PC-3 (cell line): ENCODE results near the gene NDUFB3. TPM values are rescaled to one million over a fixed set of nuclear protein-coding genes. Genes with fewer than 3 reads are reported as not detected.
"Not testable (repeated sequence)": the region's sequence is repeated elsewhere in the genome, so short reads cannot be mapped to it uniquely, and the experiment has no call there.

Source experiments
- ATAC-seq: fragments of 200-7000 bp; cut with Tn5 transposase; 2 replicates; pipeline ENCODE4 v1.9.1; 2020; ENCODE audit warnings: mild to moderate bottlenecking, moderate library complexity
- BruUV-seq: library from RNA; stranded (reverse); fragments of 400-500 nt; replicated peaks from 2 replicates; lab custom pipeline; 2021; lab: Mats Ljungman, UMichigan
- CTCF ChIA-PET: fragments of 300-600 bp; sonication (Branson Sonifier 250); formaldehyde crosslinking; loops from one replicate; lab custom pipeline; 2022; ENCODE audit warnings: antibody characterized with exemption; lab: Charles Lee
- POLR2A ChIA-PET: fragments of 300-600 bp; sonication (Branson Sonifier 250); formaldehyde crosslinking; loops from one replicate; lab custom pipeline; 2022; ENCODE audit warnings: antibody characterized with exemption; ENCODE audit not compliant: unreplicated experiment; lab: Charles Lee
- DNase-seq: peaks from one replicate; pipeline ENCODE4 v3.0.0-alpha.2; 2015
- H2AFZ ChIP-seq: fragments of 300-600 bp; sonication (generic); 2 replicates; pipeline ENCODE4 v1.6.0; 2016; ENCODE audit warnings: antibody characterized with exemption, low read length
- H3F3A ChIP-seq: fragments of 300-600 bp; sonication (generic); one replicate; pipeline ENCODE4 v1.6.0; 2017; ENCODE audit warnings: antibody characterized with exemption, low read length, control low read depth, mild to moderate bottlenecking; ENCODE audit not compliant: unreplicated experiment
- H3K27ac ChIP-seq: fragments of 300-600 bp; sonication (generic); 2 replicates; pipeline ENCODE4 v1.5.1; 2016; ENCODE audit warnings: mild to moderate bottlenecking, low read length
- H3K27me3 ChIP-seq: fragments of 300-600 bp; sonication (generic); 2 replicates; pipeline ENCODE4 v1.6.1; 2016; ENCODE audit warnings: low read length, mixed read lengths
- H3K36me3 ChIP-seq: fragments of 300-600 bp; sonication (generic); 2 replicates; pipeline ENCODE4 v1.6.1; 2016; ENCODE audit warnings: low read depth, mixed run types, low read length, mixed read lengths
- H3K4me1 ChIP-seq: fragments of 300-600 bp; sonication (generic); 2 replicates; pipeline ENCODE4 v1.5.1; 2016; ENCODE audit warnings: low read length; ENCODE audit not compliant: insufficient read depth
- H3K4me2 ChIP-seq: fragments of 300-600 bp; sonication (generic); 2 replicates; pipeline ENCODE4 v1.6.0; 2016; ENCODE audit warnings: low read length
- H3K4me3 ChIP-seq: fragments of 300-600 bp; sonication (generic); 2 replicates; pipeline ENCODE4 v1.5.1; 2016; ENCODE audit warnings: mild to moderate bottlenecking, low read length, mixed read lengths
- H3K79me2 ChIP-seq: fragments of 300-600 bp; sonication (generic); 2 replicates; pipeline ENCODE4 v1.6.1; 2017; ENCODE audit warnings: low read length, mixed read lengths
- H3K9ac ChIP-seq: fragments of 300-600 bp; sonication (generic); 2 replicates; pipeline ENCODE4 v1.6.0; 2016; ENCODE audit warnings: mild to moderate bottlenecking, low read length
- H3K9me2 ChIP-seq: fragments of 300-600 bp; sonication (generic); replicated peaks from 2 replicates; pipeline ENCODE4 v1.6.1; 2016; ENCODE audit warnings: mixed run types, low read length, mixed read lengths
- H3K9me3 ChIP-seq: fragments of 300-600 bp; sonication (generic); 2 replicates; pipeline ENCODE4 v1.6.1; 2016; ENCODE audit warnings: low read length, mixed read lengths
- H4K20me1 ChIP-seq: fragments of 300-600 bp; sonication (generic); 2 replicates; pipeline ENCODE4 v1.6.1; 2016; ENCODE audit warnings: low read length, mixed read lengths
- EZH2 ChIP-seq: fragments of 300-600 bp; sonication (generic); IDR thresholded peaks from one replicate; pipeline ENCODE4 v1.6.1; 2017; ENCODE audit warnings: antibody characterized with exemption, mild to moderate bottlenecking, low read length; ENCODE audit not compliant: unreplicated experiment
- EZH2phosphoT487 ChIP-seq: fragments of 300-600 bp; sonication (generic); IDR thresholded peaks from 2 replicates; pipeline ENCODE4 v1.6.1; 2018; ENCODE audit warnings: mild to moderate bottlenecking, antibody characterized with exemption, low read length, borderline replicate concordance
- intact Hi-C: fragments of 100-400 bp; cut with micrococcal nuclease; formaldehyde crosslinking; loops from 2 replicates; pipeline ENCODE4 v1.9.0; 2023
- total RNA-seq: library from RNA; depleted of rRNA; stranded (reverse); fragments of >200 nt; gene quantifications from 2 replicates; pipeline ENCODE4 v1.2.3, GENCODE V29; 2014
- TF ChIP-seq, protein P1 (sequence below): fragments of 300-600 bp; sonication (generic); conservative IDR thresholded peaks from 2 replicates; pipeline ENCODE4 v1.5.1; 2017; ENCODE audit warnings: antibody characterized with exemption, low read depth, mild to moderate bottlenecking, low read length

The NDUFB3 gene
- total RNA-seq, 1 experiment from 2014 or later = 176 TPM

DNA sequence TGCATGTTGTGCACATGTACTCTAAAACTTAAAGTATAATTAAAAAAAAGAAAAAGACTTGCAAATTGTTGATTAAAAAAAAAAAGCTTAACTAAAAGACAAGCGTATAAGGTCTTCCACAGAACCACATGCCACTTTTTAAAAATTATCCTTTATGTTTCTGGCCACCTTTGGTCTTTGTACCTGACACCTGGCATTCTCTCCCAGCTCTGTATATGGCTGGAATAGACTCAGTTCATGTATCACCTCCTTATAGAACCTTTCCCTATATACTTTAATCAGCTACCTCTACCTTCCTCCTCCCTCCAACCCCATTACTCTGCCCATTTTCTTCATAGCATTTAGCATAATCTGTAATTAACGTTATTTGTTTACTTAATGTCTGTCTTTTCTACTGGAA, 32.9 kb upstream of the NDUFB3 start:
- POLR2A ChIA-PET = no interaction called here

DNA sequence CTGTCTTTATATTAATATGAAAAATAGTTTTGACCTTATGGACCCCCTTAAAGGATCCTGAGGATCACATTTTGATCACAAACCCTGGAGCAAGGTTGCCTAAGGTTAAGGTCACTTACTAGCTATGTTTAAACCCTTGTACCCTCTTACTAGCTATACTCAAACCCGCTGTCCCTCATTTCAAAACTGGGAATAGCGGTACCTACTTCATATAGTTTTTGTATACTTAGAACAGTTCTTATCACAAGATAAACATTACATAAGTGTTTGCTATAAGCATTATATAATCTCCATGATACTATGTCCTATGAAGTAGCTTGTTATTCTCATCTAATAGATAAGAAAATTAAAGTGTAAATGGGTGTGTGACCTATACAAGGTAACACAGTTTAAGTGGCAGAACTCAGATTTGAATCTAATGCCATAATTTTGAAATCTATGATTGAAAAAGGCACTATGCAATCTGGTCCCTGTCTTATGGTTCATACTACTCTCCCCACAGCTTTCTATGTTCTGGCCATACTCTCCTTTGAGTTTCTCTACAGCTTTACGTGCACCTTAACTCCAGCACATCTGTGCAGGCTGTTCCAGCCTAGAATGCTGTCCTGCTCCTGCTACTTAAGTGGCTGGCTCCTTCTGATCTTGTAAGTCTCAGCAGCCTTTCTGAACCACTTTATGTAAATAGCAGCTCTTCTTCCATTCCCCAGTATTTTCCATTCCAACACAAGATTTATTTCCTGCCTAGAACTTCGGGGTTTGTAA, 30.8 kb upstream of the NDUFB3 start:
- no peak for ATAC-seq
- no peaks in the 10 kb centered on the region for H3K9me2 ChIP-seq
- H3K79me2 ChIP-seq = peaks cover 12% of the 10 kb centered on the region
- H3K27ac ChIP-seq = no peak overlapping the region
- no peaks in the 10 kb centered on the region for H3F3A ChIP-seq
- no peak overlapping the region for H3K9ac ChIP-seq
- H4K20me1 ChIP-seq = no peaks in the 10 kb centered on the region
- intact Hi-C loops = no loop called here
- no peaks in the 10 kb centered on the region for H3K27me3 ChIP-seq
- CTCF ChIA-PET = no interaction called here
- H3K4me2 ChIP-seq = no peak overlapping the region
- POLR2A ChIA-PET = no interaction called here
- 0 out of 2 replicates have a peak, but pooled peaks cover 3% of the 10 kb centered on the region for H3K36me3 ChIP-seq
- no peak for TF ChIP-seq EZH2
- TF ChIP-seq, protein P1, sequence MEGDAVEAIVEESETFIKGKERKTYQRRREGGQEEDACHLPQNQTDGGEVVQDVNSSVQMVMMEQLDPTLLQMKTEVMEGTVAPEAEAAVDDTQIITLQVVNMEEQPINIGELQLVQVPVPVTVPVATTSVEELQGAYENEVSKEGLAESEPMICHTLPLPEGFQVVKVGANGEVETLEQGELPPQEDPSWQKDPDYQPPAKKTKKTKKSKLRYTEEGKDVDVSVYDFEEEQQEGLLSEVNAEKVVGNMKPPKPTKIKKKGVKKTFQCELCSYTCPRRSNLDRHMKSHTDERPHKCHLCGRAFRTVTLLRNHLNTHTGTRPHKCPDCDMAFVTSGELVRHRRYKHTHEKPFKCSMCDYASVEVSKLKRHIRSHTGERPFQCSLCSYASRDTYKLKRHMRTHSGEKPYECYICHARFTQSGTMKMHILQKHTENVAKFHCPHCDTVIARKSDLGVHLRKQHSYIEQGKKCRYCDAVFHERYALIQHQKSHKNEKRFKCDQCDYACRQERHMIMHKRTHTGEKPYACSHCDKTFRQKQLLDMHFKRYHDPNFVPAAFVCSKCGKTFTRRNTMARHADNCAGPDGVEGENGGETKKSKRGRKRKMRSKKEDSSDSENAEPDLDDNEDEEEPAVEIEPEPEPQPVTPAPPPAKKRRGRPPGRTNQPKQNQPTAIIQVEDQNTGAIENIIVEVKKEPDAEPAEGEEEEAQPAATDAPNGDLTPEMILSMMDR = no peak
- TF ChIP-seq EZH2phosphoT487 = no peak
- DNase-seq = no peak
- no peak overlapping the region for H3K4me3 ChIP-seq
- no peaks in the 10 kb centered on the region for H3K4me1 ChIP-seq
- H3K9me3 ChIP-seq = no peaks in the 10 kb centered on the region
- no TSS peak for BruUV-seq
- no peak overlapping the region for H2AFZ ChIP-seq

More for the DNA sequence above, 32.9 kb upstream of the NDUFB3 start:
- Histone ChIP-seq H3K4me2 (no peak overlapping the region), H3K4me3 (no peak overlapping the region), H3F3A (no peaks in the 10 kb centered on the region), H3K27me3 (no peaks in the 10 kb centered on the region), H3K4me1 (no peaks in the 10 kb centered on the region), H3K9me2 (no peaks in the 10 kb centered on the region), H3K27ac (no peak overlapping the region), H3K9me3 (no peaks in the 10 kb centered on the region), H3K36me3 (0 out of 2 replicates have a peak, but pooled peaks cover 3% of the 10 kb centered on the region), H4K20me1 (no peaks in the 10 kb centered on the region), H3K9ac (no peak overlapping the region), H3K79me2 (peaks cover 4% of the 10 kb centered on the region), H2AFZ (no peak overlapping the region)
- DNase-seq = no peak
- intact Hi-C loops = no loop called here
- no peak for ATAC-seq
- TF ChIP-seq EZH2 (no peak), EZH2phosphoT487 (no peak)
- TF ChIP-seq, protein P1 = no peak
- BruUV-seq = no TSS peak
- CTCF ChIA-PET = no interaction called here

DNA sequence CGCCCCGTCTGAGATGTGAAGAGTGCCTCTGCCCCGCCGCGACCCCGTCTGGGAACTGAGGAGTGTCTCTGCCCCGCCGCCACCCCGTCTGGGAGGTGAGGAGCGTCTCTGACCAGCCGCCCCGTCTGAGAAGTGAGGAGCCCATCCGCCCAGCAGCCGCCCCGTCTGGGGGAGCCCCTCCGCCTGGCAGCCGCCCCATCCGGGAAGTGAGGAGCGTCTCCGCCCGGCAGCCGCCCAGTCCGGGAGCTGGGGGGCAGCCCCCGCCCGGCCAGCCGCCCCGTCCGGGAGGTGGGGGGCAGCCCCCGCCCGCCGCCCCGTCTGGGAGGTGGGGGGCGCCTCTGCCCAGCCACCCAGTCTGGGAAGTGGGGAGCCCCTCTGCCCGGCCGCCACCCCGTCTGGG, 29.4 kb upstream of the NDUFB3 start:
- H3F3A ChIP-seq, CTCF ChIA-PET, H2AFZ ChIP-seq, intact Hi-C loops, H3K27ac ChIP-seq, H4K20me1 ChIP-seq, H3K36me3 ChIP-seq, DNase-seq, H3K4me3 ChIP-seq, H3K9me2 ChIP-seq, H3K9me3 ChIP-seq, H3K9ac ChIP-seq, H3K4me2 ChIP-seq, H3K4me1 ChIP-seq, BruUV-seq, POLR2A ChIA-PET, H3K27me3 ChIP-seq, ATAC-seq: not testable (repeated sequence)
- H3K79me2 ChIP-seq = peaks cover 26% of the 10 kb centered on the region

DNA sequence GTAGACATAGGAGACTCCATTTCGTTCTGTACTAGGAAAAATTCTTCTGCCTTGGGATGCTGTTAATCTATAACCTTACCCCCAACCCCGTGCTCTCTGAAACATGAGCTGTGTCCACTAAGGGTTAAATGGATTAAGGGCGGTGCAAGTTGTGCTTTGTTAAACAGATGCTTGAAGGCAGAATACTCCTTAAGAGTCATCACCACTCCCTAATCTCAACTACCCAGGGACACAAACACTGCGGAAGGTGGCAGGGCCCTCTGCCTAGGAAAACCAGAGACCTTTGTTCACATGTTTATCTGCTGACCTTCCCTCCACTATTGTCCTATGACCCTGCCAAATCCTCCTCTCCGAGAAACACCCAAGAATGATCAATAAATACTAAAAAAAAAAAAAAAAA, 28.8 kb upstream of the NDUFB3 start:
- H3F3A ChIP-seq, H3K4me3 ChIP-seq, H4K20me1 ChIP-seq, H2AFZ ChIP-seq, H3K27ac ChIP-seq, BruUV-seq, ATAC-seq, H3K4me1 ChIP-seq, H3K9me3 ChIP-seq, H3K9ac ChIP-seq, intact Hi-C loops, DNase-seq, CTCF ChIA-PET, H3K9me2 ChIP-seq, H3K36me3 ChIP-seq, POLR2A ChIA-PET, H3K27me3 ChIP-seq, H3K4me2 ChIP-seq: not testable (repeated sequence)
- H3K79me2 ChIP-seq = peaks cover 32% of the 10 kb centered on the region
